ENCODE results near the gene INHBC.
"Not testable (repeated sequence)": the region's sequence is repeated elsewhere in the genome, so short reads cannot be mapped to it uniquely, and the experiment has no call there.

GRCh38 chr12:57399718-57400463, 34.7 kb upstream of the INHBC start:
- not testable (repeated sequence) for TF ChIP-seq CTCF (conservative IDR thresholded peaks at IDR 0.05; ENCODE audit: low read length); EZH2phosphoT487 (IDR thresholded peaks at IDR 0.05; ENCODE audit: borderline replicate concordance, low read depth, low read length)

All from OCI-LY7 (cell line).